Astrocyte of the spinal cord (primary cell): Measurements from ENCODE around the gene TIPRL.

Experiments used
- DNase-seq: peaks from one replicate; pipeline ENCODE4 v3.0.0; 2011; ENCODE audit warnings: low read depth, low spot score
- H3K4me3 ChIP-seq: 2 replicates; pipeline ENCODE4 v1.5.1; 2011; ENCODE audit warnings: low read depth, mild to moderate bottlenecking, low read length, moderate library complexity
- in situ Hi-C: cut with HindIII; loops from 2 replicates; pipeline ENCODE4 v1.10.0; 2017; ENCODE audit warnings: low sequenced_read_pairs
- TF ChIP-seq, protein P1 (sequence below): IDR thresholded peaks from 2 replicates; pipeline ENCODE4 v1.5.1; 2012; ENCODE audit warnings: low read depth, mild to moderate bottlenecking, low read length, inconsistent platforms

TIPRL gene

DNA sequence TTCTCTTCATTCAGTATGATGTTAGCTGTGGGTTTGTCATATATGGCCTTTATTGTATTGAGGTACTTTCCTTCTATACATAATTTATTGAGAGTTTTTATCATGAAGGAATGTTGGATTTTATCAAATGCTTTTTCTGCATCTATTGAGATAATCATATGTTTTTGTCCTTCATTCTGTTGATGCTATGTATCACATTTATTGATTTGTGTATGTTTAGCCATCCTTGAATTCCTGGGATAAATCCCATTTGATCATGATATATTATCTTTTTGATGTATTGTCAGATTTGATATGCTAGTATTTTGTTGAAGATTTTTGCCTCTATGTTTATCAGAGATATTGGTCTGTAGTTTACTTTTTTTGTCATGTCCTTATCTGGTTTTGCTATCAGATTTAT, 21.1 kb upstream of the TIPRL start:
- TF ChIP-seq, protein P1, sequence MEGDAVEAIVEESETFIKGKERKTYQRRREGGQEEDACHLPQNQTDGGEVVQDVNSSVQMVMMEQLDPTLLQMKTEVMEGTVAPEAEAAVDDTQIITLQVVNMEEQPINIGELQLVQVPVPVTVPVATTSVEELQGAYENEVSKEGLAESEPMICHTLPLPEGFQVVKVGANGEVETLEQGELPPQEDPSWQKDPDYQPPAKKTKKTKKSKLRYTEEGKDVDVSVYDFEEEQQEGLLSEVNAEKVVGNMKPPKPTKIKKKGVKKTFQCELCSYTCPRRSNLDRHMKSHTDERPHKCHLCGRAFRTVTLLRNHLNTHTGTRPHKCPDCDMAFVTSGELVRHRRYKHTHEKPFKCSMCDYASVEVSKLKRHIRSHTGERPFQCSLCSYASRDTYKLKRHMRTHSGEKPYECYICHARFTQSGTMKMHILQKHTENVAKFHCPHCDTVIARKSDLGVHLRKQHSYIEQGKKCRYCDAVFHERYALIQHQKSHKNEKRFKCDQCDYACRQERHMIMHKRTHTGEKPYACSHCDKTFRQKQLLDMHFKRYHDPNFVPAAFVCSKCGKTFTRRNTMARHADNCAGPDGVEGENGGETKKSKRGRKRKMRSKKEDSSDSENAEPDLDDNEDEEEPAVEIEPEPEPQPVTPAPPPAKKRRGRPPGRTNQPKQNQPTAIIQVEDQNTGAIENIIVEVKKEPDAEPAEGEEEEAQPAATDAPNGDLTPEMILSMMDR = no peak
- in situ Hi-C loops = no loop called here

GRCh38 chr1:168159251-168159650, 19.5 kb upstream of the TIPRL start:
- TF ChIP-seq, protein P1 = no peak
- in situ Hi-C loops = no loop called here
- no peak for DNase-seq
- H3K4me3 ChIP-seq = no peak overlapping the region

More for the DNA sequence above, 21.1 kb upstream of the TIPRL start:
- H3K4me3 ChIP-seq = no peak overlapping the region
- DNase-seq = no peak

DNA sequence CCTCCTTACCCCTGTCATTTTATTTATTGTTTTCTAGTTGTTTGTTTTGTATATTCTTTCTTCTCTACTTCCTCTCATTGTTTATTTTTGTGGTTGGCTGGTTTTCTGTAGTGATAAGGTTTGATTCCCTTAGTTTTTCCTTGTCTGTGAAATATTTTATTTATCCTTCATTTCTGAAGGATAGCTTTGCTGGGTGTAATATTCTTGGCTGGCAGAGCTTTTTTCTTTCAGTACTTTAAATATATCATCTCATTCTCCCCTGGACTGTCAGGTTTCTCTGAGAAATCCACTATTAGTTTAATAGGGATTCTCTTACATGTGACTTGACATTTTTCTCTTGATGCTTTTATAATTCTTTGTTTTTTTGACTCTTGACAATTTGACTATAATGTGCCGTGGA, 18.8 kb upstream of the TIPRL start:
- in situ Hi-C loops = no loop called here
- no peak for DNase-seq
- no peak overlapping the region for H3K4me3 ChIP-seq
- TF ChIP-seq, protein P1 = no peak

- TF ChIP-seq, protein P1 = no peak
- in situ Hi-C loops = no loop called here
- DNase-seq = no peak
- no peak overlapping the region for H3K4me3 ChIP-seq
Observed at GRCh38 chr1:168161459-168161858, 17.3 kb upstream of the TIPRL start.

DNA sequence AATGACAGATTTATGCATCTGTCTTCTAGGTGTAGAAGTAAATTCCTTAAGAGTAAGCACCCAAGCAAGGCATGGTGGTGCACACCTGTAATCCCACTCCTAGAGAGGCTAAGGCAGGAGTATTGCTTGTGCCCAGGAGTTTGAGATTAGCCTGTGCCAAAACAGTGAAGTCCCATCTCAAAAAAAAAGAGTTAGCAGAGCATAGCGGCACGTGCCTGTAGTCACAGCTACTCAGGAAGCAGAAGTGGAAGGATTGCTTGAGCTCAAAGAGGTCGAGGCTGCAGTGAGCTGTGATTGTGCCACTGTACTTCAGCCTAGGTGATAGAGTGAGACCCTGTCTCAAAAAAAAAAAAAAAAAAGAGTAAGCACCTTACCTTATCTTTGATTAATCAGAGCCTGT, 15.1 kb upstream of the TIPRL start:
- in situ Hi-C loops = no loop called here
- no peak for DNase-seq
- TF ChIP-seq, protein P1 = no peak
- no peak overlapping the region for H3K4me3 ChIP-seq

DNA sequence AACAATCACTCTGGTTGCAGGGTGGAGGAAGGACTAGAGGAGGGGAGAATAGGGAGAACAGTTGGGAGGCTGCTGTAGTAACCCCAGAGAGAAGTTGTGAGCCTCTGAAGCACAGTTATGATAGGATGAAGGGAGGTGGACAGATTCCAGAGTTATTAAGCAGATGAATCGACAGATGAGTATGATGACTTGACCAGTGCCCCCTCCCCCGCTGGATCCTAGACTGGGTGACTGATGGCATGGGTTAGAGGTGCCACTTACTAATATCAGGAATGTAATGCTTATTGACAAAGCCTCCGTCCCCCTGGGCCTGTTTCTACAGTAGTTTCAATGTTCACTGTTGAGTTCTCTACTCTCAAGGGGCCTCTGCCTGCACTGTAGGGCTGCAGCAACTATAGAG, 14.0 kb upstream of the TIPRL start:
- TF ChIP-seq, protein P1 = no peak
- in situ Hi-C loops = no loop called here
- no peak overlapping the region for H3K4me3 ChIP-seq
- DNase-seq = no peak

DNA sequence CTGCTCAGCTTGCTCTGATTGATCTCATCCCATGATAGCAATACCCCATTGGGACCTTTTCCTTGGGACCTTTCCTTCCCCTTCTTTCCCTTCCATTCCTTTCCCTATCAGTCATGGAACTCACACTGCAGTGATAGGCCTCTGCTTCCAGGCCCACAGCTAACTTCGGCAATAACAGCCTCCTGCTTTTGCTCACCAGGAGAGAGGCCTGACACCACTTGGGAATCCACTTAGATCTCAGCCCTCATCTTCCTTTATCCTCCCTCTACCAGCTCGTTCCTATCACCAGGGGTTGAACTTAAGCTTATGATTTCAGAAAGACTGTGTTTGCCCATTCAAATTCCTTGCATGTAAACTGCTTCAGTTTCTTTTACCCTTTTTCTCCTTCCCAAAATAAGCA, 11.0 kb upstream of the TIPRL start:
- in situ Hi-C loops = no loop called here
- no peak overlapping the region for H3K4me3 ChIP-seq
- TF ChIP-seq, protein P1 = no peak
- DNase-seq = no peak
